CD4-positive, alpha-beta T cell treated with Interleukin-12 subunit alpha and Interleukin-12 subunit beta, for 1 hour (primary cell): Measurements from ENCODE around the gene MTMR8.
"Not testable (repeated sequence)": the region's sequence is repeated elsewhere in the genome, so short reads cannot be mapped to it uniquely, and the experiment has no call there.

Source experiments
- DNase-seq: peaks from one replicate; pipeline ENCODE4 v3.0.0-alpha.2; 2020

Gene MTMR8

GRCh38 chrX:64394874-64395567 lies at the start of gene MTMR8:
TSS of gene MTMR8 (minus strand) at chrX:64395452. CDS start at chrX:64395363, 89 bp downstream.
- peak; percentile 81 for DNase-seq

DNA sequence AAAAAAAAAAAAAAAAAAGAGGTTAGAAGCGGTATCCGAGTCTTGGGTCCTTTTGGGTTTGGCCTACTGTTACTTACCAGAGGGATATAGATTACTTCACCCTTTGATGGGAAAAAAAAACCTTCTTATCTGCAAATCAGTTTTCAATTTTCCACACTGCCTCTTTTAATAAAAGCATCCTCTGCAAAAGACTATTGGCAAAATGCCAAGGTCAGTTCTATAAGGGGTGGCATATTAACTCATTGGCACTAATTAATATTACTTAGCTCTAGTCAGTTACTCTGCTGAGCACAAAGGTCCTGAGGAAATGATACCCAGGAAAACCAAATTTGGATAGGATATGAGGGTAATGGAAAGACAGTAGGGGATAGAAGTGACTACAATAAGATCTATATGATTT lies 44.3 kb upstream of the MTMR8 start:
- no peak for DNase-seq

DNA sequence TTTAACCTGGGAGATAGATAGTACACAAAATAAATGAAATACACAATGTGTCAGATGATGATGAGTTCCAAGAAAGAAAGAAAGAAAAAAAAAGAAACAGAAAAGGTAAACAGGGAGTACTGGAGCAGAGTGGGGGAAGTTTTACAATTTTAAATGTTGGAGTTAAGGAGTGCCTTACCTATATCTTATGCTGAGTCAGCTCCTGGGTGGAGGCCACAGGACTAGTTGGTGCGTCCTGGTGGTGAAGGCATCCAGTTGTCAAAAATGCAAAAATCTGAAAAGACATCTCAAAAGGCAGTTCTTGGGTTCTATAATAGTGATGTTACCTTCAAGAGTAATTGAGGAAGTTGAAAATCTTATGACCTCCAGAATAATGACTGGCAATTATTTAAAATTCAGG lies 42.4 kb upstream of the MTMR8 start:
- no peak for DNase-seq

DNA sequence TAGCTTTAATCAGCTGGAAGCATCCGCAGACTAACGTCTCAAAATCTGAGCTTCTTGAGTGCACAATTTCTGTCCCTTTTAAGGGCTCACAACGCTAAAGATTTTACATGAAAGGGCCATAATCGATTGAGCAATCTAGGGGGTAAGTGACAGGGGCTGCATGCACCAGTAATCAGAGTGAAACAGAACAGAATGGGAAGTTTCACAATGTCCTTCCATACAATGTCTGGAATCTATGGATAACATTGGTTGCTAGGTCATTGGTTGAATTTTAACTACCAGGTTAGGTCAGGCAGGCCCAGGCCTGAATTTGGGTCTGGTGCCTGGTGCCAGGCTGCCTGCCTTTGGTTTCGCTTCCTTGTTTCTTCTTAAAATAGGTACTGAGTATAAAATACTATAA lies 42.0 kb upstream of the MTMR8 start:
- DNase-seq: no peak

- DNase-seq: no peak
Observed at GRCh38 chrX:64428371-64428770, 33.1 kb upstream of the MTMR8 start.

DNA sequence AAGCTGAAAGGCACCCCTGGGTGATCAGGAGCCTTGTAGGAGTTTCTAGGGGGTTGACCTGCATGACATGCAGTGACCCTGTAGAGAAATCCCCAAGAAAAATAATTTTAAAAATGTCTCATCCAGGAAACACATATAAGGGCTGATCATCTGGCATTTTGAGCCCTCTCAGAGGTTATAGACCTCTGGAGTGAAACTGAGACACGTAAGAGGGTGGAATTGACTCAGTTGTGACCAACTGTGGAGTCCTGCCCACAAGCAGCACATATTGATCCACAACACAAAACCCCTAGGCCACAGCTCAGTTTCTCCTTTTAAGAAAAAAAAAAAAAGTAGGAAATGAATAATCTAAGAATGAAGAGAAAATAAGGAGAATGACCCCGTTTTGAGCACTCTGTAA lies 32.5 kb upstream of the MTMR8 start:
- no peak for DNase-seq

DNA sequence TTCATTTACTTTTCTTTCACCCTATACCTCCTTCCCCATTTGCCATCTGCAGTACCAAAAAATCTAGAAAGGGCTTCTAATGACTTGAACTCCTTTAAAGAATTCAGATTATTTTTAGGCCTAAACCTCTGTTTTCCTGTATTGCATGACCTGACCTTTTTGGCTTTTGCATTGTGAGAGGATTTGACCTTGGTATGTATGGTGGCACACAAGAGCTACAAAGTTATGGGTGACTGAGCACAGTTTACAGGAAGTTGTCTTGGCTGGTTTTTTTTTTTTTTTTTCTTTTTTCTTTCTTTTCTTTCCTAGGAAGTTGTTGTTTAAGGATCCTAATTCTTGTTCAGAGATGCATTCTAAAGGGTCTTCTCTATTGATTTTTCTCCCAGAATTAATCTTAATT lies 32.0 kb upstream of the MTMR8 start:
- no peak for DNase-seq

- not testable (repeated sequence) for DNase-seq
Observed at GRCh38 chrX:64409730-64410129, 14.5 kb upstream of the MTMR8 start.

- DNase-seq: no peak
Observed at GRCh38 chrX:64398088-64398487, 2.8 kb upstream of the MTMR8 start.

DNA sequence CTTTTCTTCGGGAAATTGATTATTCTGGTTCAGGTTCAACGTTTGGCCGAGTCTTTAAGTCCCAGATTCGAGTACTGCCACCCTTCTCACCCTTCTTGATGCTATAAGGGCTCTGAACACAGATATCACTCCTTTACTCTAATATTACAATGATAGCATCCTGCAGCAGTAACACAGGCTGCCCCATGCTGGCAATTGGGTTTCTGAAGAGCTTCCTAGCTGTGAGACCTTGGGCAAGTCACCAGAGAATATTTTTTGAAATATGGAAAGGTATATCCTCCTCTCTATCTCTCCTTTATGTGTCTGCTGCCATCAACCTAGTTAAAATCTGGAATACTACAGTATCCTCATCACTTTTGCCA lies 297 bp upstream of the MTMR8 start:
- no peak for DNase-seq

- no peak for DNase-seq
Observed at GRCh38 chrX:64394059-64394873, 986 bp downstream of the MTMR8 start.

DNA sequence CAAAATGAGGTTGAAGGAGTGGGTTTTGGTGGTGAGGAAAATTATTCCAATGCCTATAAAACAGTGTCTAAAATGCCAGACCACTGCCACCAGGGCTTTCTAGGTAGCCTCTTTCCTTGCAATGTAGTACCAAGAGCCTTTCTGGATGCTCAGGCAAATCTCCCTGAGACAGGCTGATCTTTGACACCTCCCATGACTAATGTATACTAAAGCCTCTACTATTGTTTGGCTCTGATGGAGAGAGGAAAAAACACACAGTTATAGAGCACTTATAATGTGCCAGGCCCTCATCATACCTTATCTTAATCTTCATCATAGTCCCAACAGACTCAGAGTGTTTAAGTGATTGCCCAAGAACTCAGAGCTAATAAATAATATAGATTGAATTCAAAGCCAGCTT lies 5.8 kb downstream of the MTMR8 start:
- no peak for DNase-seq

- not testable (repeated sequence) for DNase-seq
Observed at GRCh38 chrX:64380789-64381188, 14.5 kb downstream of the MTMR8 start.

DNA sequence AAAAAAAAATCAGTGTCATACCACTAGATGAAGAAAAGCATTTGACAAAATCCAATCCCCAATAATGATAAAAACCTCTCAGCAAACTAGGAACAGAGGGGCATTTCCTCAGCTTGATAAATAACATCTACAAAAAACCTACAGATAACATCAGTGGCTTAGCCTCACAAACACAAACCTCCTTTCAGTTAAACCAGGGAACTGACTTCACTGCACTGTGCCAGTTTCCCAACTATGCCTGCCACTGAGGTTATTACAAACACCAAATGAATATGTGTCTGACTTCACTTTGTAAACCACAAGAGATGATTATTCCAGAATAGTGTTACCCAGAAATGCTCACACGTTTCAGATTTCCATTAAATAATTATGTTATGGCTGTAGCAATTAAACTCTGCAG lies 15.3 kb downstream of the MTMR8 start:
- DNase-seq: no peak

GRCh38 chrX:64377753-64378152 lies 17.5 kb downstream of the MTMR8 start:
- no peak for DNase-seq

DNA sequence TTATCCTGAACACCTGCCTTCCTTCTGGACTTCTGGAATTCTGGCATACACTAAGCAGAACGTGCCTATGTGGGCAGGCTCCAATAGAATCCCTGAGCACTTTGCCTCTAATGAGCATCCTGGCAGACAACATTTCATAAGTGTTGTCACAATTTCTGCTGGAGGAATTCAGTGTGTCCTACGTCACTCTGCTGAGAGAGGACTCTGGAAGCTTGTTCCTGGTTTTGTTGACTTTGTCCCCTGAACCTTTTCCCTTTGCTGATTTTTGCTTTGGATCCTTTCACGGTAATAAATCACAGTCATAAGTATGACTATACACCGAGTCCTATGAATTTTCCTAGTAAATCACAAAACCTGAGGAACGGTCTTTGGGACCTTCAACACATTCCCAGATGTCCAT lies 43.2 kb downstream of the MTMR8 start:
- no peak for DNase-seq

DNA sequence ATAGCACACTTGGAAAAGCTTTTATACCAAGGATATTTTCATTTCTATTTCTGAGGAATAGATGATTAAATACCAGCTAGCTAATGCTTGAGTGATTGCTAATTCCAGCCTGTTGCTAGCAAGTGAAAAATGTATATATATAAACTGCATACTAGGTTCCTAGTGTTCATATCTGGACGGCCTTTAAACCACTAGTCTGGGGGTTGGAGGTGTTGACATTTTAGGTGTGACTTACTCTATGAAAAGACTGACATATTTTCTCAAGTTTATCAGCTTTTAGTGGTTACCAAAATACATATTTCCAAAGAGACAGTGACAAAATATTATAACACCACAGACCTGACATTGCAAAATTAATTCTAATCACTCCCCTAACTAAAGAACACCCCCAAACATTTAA lies 44.7 kb downstream of the MTMR8 start:
- no peak for DNase-seq

- no peak for DNase-seq
Observed at GRCh38 chrX:64350047-64350446, 45.2 kb downstream of the MTMR8 start.

GRCh38 chrX:64342811-64343210 lies 52.4 kb downstream of the MTMR8 start:
- no peak for DNase-seq

GRCh38 chrX:64338296-64338695 lies 57.0 kb downstream of the MTMR8 start:
- no peak for DNase-seq

DNA sequence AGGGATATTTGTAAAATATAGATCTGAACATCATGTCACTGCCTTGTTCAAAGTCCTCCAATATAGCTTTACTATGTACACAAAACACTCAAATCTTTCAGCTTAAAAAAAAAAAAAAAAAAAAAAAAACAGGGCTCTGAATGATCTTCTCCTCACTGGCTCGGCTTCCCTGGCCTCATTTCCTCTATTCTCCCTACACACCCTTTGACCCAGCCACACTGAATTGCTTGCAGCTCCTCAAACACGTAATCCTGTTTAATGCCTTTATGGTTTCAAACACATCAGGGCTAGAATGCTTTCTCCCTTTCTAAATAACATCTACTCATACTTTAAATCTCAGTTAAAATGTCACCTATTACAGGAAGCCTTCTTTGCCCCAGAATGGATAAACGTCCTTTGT lies 60.8 kb downstream of the MTMR8 start:
- DNase-seq: no peak

DNA sequence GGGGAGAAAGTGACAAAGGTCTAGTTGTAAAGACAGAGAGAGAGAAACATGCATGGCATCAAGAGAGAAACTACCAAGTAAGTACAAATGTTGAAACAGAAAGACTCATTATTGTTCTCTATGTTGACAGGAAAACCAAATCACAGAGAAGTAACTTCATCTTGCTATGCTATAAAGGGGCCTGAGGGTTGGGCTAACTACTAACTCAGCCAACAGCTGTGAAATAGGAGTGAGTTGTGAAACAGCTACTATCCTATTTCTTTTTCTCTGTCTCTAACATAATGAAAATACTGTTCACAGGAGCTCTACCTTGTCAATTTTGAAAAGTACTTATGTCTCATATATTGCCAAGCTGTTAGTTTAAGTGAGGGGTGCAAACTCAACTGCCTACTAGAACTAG lies 65.0 kb downstream of the MTMR8 start:
- no peak for DNase-seq

DNA sequence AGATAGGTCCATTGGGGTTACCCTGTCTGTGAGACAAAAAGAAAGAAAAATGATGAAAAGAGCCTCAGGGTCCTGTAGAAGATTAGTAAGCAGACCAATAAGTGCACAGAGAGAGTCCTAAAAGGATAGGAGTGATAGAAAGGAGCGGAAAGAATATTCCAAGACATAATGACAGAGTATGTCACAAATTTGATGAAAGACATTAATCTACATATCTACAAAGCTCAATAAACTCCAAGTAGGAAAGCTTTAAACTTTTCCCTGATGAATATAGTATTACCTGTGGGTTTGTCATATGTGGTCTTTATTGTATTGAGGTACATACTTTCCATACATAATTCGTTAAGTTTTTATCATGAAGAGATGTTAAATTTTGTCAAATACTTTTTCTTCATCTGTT lies 73.7 kb downstream of the MTMR8 start:
- no peak for DNase-seq

DNA sequence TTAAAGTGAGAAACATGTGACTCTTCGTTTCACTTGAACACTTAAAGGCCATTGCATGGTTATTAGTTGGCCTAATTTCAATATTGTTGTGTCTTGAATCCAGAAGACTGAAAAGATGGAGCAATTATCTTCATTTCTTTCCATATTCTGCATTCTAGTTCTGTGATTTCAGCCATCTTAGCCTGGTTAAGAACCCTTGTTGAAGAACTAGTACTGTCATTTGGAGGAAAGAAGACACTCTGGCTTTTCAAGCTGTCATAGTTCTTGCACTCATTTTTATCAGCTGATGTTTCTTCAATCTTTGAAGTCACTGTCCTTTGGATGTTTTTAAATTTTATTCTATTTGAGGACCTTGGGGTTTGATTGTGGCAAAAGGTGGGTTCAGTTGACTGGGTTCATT lies 81.6 kb downstream of the MTMR8 start:
- DNase-seq: no peak

GRCh38 chrX:64306712-64307111 lies 88.5 kb downstream of the MTMR8 start:
- no peak for DNase-seq
